NCI-H2107 treated with DMSO at 0.1 percent for 48 hours (cell line): ENCODE data around the gene DIPK1A.

ENCODE experiments used
- DNase-seq: peaks from one replicate; lab custom pipeline; 2025; ENCODE audit not compliant: unreplicated experiment; lab: John Stamatoyannopoulos, UW

DIPK1A gene

GRCh38 chr1:92879316-92879968 is 81.8 kb downstream of the DIPK1A start:
- no peak for DNase-seq

GRCh38 chr1:92877792-92878191 is 83.5 kb downstream of the DIPK1A start:
- DNase-seq: no peak

DNA sequence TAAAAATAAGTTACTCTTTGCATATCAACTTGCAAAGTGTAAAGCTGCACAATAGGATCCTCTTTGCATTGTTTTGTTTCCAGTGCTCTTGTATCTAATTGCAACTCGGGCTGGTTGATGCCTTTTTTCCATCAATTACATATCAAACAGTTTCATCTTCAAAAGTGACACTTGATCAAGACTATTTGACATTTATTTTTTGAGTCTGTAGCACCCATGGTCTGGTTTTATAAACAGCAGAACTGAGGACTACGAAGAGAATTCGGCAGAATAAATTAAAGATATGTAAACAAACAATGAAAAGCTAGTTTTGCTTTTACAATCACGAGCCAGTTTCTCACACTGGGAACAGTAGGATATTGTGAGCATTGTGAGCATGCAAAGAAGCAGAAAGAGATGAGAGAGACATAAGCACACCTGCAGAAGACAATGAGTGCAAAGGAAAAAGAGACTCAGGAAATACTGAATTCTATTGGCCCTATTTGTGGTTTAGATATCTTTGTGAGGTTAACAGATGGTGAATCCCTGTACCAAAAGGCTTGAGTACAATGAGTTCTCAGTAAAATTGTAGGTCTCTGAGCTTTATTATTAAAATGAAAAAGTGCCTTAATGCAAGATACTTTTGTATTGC is 84.1 kb downstream of the DIPK1A start:
- DNase-seq: peak; percentile 13

DNA sequence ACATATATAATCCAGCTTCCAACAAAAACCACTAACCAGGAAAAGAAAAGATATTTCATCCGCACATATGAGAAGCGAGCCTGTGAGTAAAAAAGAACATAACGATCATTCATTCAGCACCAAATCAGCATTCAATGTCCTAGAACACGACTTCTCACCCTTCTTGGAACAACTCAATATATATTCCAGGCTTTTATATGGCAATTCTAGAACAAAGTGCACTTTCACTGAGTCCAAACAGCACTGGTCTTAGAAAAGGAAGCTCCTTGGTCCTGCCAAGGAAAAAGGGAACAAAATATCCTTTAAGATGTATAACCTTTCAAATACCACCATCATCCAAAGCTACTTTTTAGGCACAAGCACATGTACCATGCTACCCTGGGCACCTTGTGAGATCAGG is 84.9 kb downstream of the DIPK1A start:
- DNase-seq: no peak

- DNase-seq: no peak
Observed at GRCh38 chr1:92874987-92875386, 86.3 kb downstream of the DIPK1A start.

- no peak for DNase-seq
Observed at GRCh38 chr1:92872719-92873118, 88.5 kb downstream of the DIPK1A start.

DNA sequence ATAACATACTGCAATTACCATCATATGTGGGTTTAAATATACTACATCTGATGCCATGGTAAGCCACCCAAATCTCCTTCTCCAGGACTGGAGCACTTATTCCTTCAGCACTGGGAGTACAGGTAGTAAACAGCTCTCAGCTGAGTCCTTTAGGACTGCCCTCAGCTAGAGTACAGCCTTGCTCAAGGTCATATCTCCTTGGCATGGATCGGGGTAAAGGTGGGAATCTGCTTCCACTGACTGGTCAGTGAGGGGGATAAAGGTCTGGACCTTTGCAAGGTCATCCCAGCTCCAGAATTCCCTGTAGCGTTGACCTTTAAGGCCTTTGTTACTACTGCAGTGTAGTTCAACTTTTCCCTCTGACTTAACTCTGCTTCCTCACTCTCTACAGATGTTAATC is 90.7 kb downstream of the DIPK1A start:
- DNase-seq: no peak

GRCh38 chr1:92864131-92864530 is 97.1 kb downstream of the DIPK1A start:
- DNase-seq: no peak

GRCh38 chr1:92862605-92863004 is 98.7 kb downstream of the DIPK1A start:
- no peak for DNase-seq

- DNase-seq: no peak
Observed at GRCh38 chr1:92859400-92860039, 101.7 kb downstream of the DIPK1A start.

- DNase-seq: peak; percentile 94
Observed at GRCh38 chr1:92858564-92859399, 102.5 kb downstream of the DIPK1A start.

- no peak for DNase-seq
Observed at GRCh38 chr1:92857817-92858216, 103.4 kb downstream of the DIPK1A start.

DNA sequence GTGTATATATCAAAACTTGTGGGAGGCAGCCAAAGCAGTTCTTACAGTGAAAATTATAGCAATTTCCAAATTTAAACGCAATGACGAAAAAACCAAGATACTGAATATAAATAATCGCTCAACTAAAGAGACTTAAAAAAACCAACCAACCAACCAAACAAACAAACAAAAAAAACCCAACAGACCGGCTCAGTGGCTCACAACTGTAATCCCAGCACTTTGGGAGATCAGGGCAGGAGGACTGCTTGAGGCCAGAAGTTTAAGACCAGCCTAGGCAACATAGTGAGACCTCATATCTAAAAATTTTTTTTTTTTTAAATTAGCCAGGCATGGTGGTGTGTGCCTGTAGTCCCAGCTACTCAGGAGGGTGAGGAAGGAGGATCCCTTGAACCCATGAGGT is 106.0 kb downstream of the DIPK1A start:
- no peak for DNase-seq

GRCh38 chr1:92854101-92854785 is 107.0 kb downstream of the DIPK1A start:
- DNase-seq: no peak

- no peak for DNase-seq
Observed at GRCh38 chr1:92853299-92853698, 108.0 kb downstream of the DIPK1A start.

DNA sequence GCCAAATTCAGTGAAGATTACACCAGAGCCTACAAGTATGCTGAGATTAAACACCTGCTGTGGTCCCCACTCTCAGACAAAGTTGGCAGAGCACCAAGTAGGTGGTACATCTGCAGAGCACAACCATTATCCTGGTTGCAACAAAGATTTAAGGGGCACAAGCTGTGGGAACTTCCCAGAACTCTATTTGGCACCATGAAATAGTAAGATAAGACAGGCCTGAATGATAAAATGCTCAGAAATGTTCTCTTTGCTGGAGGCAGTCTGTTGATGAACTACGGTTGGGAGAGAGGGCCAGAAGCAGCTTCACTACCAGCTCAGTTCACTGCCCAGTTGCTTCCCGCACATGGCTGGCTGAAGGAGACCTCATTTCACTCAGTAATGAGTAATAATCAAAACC is 109.5 kb downstream of the DIPK1A start:
- no peak for DNase-seq

- no peak for DNase-seq
Observed at GRCh38 chr1:92850019-92850418, 111.2 kb downstream of the DIPK1A start.

DNA sequence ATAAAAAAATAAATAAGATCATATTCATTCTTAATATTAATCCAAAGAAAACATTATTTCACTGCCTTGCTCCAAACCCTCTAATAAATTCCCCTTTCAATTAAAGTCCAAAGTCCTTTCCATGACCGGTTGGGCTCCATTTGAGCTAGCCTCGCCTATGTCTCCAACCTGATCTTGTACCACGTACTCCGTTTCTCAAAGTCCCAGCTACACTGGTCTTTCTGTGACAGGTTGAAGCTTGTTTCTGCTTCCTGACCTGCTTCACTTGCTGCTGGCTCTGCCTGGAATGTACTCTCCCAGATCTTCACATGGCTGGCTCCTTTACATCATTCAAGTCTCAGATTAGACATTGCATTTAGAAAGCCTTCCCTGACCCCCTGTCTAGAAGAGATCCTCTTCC is 113.1 kb downstream of the DIPK1A start:
- DNase-seq: no peak

DNA sequence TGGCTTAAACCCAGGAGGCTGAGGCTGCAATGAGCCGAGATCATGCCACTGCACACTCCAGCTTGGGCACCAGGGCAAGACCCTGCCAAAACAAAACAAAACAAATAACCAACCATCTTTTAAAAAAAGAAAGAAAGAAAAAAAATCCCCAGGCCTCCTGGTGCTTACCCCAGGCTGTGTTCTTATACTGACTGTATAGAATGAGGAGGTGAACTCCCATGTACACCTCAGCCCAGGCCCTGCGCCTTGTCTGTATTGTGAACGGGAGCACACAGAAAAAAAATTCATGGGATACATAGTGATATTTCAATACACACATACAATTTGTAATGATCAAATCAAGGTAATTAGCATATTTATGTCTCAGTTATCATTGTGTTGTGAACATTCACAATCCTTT is 115.4 kb downstream of the DIPK1A start:
- DNase-seq: no peak

DNA sequence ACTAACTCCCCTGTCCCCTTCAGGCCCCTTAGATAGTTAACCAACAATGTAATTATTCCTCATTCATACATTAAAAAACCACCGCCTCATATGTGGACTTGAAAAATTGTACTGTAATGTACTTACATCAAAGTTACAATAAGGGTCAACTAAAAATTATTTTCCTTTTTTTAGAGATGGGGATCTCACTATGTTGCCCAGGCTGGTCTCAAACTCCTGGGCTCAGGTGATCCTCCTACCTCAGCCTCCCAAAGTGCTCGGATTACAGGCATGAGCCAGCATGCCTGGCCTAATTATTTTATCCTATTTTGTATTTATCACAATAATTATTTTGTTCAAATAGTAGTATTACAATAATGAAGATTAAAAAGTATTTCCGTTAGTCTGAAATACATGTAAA is 116.8 kb downstream of the DIPK1A start:
- no peak for DNase-seq
